ENCODE results near the gene NDUFA8. TPM values are rescaled to one million over a fixed set of nuclear protein-coding genes. Genes with fewer than 3 reads are reported as not detected.

The NDUFA8 gene
- total RNA-seq, 1 experiment from 2014 or later = 70.7 TPM

GRCh38 chr9:122100756-122101155 lies 58.8 kb downstream of the NDUFA8 start:
- TF ChIP-seq NFATC4 (CRISPR knock-in tag; IDR thresholded peaks at IDR 0.05) (no peak), ZNF219 (CRISPR knock-in tag; IDR thresholded peaks at IDR 0.05; ENCODE audit: borderline replicate concordance) (no peak)
- Mint-ChIP-seq H3K27me3 (ENCODE audit: low read depth) (peaks cover 6% of the 10 kb centered on the region), H3K36me3 (peaks cover 4% of the 10 kb centered on the region; the same call in 1 of the 2 replicates), H3K9me3 (peaks cover 10% of the 10 kb centered on the region), H3K4me3 (no peak overlapping the region), H3K4me1 (peaks cover 8% of the 10 kb centered on the region), H3K27ac (no peak overlapping the region)
- ChIA-PET POLR2A (no interaction called here), CTCF (interaction anchor here (1.0 to 3.2 kb wide), 3 partner anchors 22 to 254 kb away, joined by 3 to 28 read pairs (median 12); no protein-coding TSS in a partner anchor)
- no peak for DNase-seq (ENCODE audit: low spot score)
- no peak for ATAC-seq

- H3K4me3 Mint-ChIP-seq = no peak overlapping the region
- H3K9me3 Mint-ChIP-seq = peaks cover 10% of the 10 kb centered on the region
- peak; percentile 94 for TF ChIP-seq CTCF (IDR thresholded peaks at IDR 0.05)
- no peak for TF ChIP-seq ESRRA (CRISPR knock-in tag; IDR thresholded peaks at IDR 0.05; ENCODE audit: borderline replicate concordance)
- TF ChIP-seq E2F5 (CRISPR knock-in tag; IDR thresholded peaks at IDR 0.05) = no peak
- no peak for TF ChIP-seq ZNF138 (CRISPR knock-in tag; conservative IDR thresholded peaks at IDR 0.05)
- TF ChIP-seq PRRX2 (CRISPR knock-in tag; IDR thresholded peaks at IDR 0.05) = no peak
- no peak for TF ChIP-seq PRDM15 (CRISPR knock-in tag; IDR thresholded peaks at IDR 0.05)
- TF ChIP-seq ZBTB21 (CRISPR knock-in tag; IDR thresholded peaks at IDR 0.05; ENCODE audit: borderline replicate concordance) = no peak
- H3K27ac Mint-ChIP-seq = no peak overlapping the region
- peak; percentile 87 for ATAC-seq
- H3K27me3 Mint-ChIP-seq (ENCODE audit: low read depth) = peaks cover 17% of the 10 kb centered on the region
- peaks cover 13% of the 10 kb centered on the region for H3K4me1 Mint-ChIP-seq
- ChIA-PET POLR2A (interaction anchor here (1.0 to 1.4 kb wide), 3 partner anchors 8 to 251 kb away, joined by 4 to 6 read pairs (median 5); no protein-coding TSS in a partner anchor), CTCF (interaction anchor here (0.5 to 5.8 kb wide), 57 partner anchors 9 to 1592 kb away, joined by 3 to 627 read pairs (median 4); partner anchors contain the start of genes LHX6, MORN5, MRRF and NDUFA8)
- peaks cover 4% of the 10 kb centered on the region; the same call in 1 of the 2 replicates for H3K36me3 Mint-ChIP-seq
- DNase-seq (ENCODE audit: low spot score) = peak; percentile 86
These were observed 60.2 kb downstream of the NDUFA8 start for GRCh38 chr9:122099271-122099869.

GRCh38 chr9:122097679-122098315 lies 61.8 kb downstream of the NDUFA8 start:
- ATAC-seq (no peak), DNase-seq (ENCODE audit: low spot score) (no peak)
- ChIA-PET POLR2A (no interaction called here), CTCF (interaction anchor here (2.0 to 5.8 kb wide), 5 partner anchors 20 to 259 kb away, joined by 12 to 627 read pairs (median 24); no protein-coding TSS in a partner anchor)
- Mint-ChIP-seq H3K9me3 (no peaks in the 10 kb centered on the region), H3K27me3 (ENCODE audit: low read depth) (peaks cover 29% of the 10 kb centered on the region), H3K4me1 (peaks cover 13% of the 10 kb centered on the region), H3K36me3 (no peaks in the 10 kb centered on the region), H3K27ac (no peak overlapping the region), H3K4me3 (no peak overlapping the region)
- TF ChIP-seq MXD4 (CRISPR knock-in tag; IDR thresholded peaks at IDR 0.05; ENCODE audit: borderline replicate concordance) = no peak
- no peak for TF ChIP-seq GTF2I (CRISPR knock-in tag; conservative IDR thresholded peaks at IDR 0.05)
- TF ChIP-seq GABPB1 (CRISPR knock-in tag; IDR thresholded peaks at IDR 0.05) = peak; percentile 84
- TF ChIP-seq HMGA2 (CRISPR knock-in tag; IDR thresholded peaks at IDR 0.05) = no peak

Data from WTC11 (cell line).